Activated CD4-positive, alpha-beta T cell treated with anti-CD3 and anti-CD28 coated beads, Interleukin-2, amount 50 U/mL, for 1 hour (primary cell): ENCODE measurements around the gene PWWP2A.
"Not testable (repeated sequence)": the region's sequence is repeated elsewhere in the genome, so short reads cannot be mapped to it uniquely, and the experiment has no call there.

Experiments used
- DNase-seq: peaks from one replicate; pipeline ENCODE4 v3.0.0-alpha.2; 2020

The PWWP2A gene

GRCh38 chr5:160069120-160069519 is 50.1 kb downstream of the PWWP2A start:
- not testable (repeated sequence) for DNase-seq

- DNase-seq, result no peak
Observed at GRCh38 chr5:160064995-160065614, 54.1 kb downstream of the PWWP2A start.

- DNase-seq, result no peak
Observed at GRCh38 chr5:160064417-160064810, 54.8 kb downstream of the PWWP2A start.

- no peak for DNase-seq
Observed at GRCh38 chr5:160061770-160062169, 57.5 kb downstream of the PWWP2A start.

GRCh38 chr5:160060001-160060400 is 59.2 kb downstream of the PWWP2A start:
- DNase-seq, result no peak

GRCh38 chr5:160057256-160057655 is 62.0 kb downstream of the PWWP2A start:
- no peak for DNase-seq

DNA sequence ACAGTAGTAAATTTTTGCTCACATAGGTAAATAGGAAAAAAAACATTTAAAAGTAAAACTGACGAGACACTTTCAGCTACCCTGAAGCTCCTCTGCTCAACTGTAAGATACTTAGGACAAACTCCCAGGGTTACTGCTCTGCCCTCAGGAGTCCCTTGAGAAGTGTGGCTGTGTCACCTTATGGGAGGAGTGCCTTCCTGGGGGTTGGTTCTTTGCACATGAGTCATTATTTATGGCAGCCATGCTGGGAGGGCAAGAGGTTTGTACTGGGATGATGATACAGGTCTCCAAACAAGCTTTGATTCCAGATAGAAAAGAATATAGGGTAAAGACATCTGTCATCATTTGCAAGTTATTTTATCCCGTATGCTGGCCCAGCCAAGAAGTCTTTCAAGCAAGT is 64.4 kb downstream of the PWWP2A start:
- DNase-seq, result no peak

DNA sequence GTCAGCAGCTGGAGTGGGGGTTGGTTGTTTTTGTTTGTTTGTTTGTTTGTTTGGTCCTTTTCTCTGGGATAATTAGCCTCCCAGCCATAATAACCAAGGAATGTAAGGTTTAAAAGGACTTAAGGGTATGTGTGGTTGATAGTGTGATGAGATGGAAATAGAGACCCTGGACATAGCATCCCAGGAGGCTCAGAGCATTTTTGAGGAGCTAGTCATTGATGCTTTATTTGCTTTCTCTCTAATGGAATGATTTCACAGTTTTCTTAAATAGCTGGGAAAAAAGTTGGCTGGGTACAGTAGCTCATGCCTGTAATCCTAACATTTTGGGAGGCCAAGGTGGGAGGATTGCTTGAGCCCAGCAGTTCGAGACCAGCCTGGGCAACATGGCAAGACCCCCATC is 65.2 kb downstream of the PWWP2A start:
- no peak for DNase-seq

DNA sequence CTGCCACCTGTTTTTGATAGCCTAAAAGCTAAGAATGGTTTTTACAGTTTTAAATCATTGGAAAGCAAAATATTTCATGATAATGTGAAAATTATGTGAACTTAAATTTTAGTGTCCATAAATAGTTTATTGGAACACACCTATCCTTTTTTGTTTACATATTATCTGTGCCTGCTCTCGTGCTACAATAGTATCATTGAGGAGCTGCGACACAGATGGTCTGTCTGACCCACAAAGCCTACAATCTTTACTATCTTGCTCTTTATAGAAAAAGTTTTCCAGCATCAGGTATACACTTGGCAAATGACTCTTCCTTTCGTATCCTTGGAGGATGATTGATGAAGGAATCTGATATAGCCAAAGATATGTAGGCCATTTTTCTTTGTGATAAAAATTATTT is 70.2 kb downstream of the PWWP2A start:
- no peak for DNase-seq

DNA sequence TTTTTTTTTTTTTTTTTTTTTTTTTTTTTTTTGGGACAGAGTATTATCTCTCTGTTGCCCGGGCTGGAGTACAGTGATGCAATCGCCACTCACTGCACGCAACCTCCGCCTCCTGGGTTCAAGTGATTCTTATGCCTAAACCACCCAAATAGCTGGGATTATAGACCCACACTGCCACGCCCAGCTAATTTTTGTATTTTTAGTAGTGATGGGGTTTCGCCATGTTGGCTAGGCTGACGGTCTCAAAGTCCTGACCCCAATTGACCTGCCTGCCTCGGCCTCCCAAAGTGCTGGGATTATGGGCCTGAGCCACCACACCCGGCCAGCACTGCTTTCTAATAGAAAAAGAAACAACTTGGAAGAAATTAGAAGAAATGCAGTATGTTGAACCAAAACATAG is 71.1 kb downstream of the PWWP2A start:
- no peak for DNase-seq

- no peak for DNase-seq
Observed at GRCh38 chr5:160047423-160047822, 71.8 kb downstream of the PWWP2A start.

GRCh38 chr5:160044967-160045366 is 74.3 kb downstream of the PWWP2A start:
- no peak for DNase-seq

- DNase-seq, result no peak
Observed at GRCh38 chr5:160044391-160044804, 74.9 kb downstream of the PWWP2A start.

GRCh38 chr5:160042671-160043070 is 76.6 kb downstream of the PWWP2A start:
- no peak for DNase-seq
